ENCODE data around the gene DAB1.

Gene DAB1

DNA sequence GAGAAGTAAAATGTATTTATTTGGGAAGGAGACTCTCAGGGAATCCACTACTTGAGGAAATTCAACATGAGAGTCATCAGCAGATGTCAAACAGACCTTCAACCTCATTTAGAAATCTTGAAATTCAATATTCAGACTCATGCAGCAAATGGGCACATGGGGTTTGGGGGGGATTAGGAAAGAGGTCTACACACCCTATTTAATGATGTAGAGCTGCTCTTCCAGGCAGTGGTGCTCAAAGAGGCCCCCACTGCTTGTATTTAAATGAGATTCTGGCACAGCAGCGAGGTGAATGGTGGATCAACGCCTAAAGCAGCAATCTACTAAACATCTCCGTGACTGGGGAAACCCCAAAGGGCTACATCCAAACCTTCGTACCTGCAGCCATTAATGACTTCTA lies 244.9 kb downstream of the DAB1 start:
- no peak for DNase-seq (ENCODE audit: extremely low read depth in 1 of 2, low read depth in 1 of 2)

DNA sequence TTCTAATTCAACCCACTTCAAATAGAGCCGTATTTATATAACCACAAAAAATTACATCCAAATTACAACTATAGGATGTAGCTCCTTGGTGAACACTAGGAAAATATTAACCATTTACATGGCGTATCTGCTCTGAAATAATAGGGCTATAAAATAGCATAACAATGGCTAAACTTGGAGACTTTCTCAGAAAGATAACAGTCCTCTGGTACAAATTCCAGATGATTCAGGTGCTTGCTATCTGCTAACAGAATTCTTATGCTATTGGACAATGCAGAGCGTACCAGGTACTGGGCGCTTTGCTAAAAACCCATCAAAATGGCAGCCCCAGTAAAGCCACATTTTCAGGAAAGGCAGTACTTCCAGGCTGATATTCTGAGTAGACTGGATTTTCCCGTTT lies 248.4 kb downstream of the DAB1 start:
- DNase-seq (ENCODE audit: extremely low read depth in 1 of 2, low read depth in 1 of 2) = no peak

- no peak for DNase-seq (ENCODE audit: extremely low read depth in 1 of 2, low read depth in 1 of 2)
Measured at GRCh38 chr1:57172040-57172439, 251.8 kb downstream of the DAB1 start.

DNA sequence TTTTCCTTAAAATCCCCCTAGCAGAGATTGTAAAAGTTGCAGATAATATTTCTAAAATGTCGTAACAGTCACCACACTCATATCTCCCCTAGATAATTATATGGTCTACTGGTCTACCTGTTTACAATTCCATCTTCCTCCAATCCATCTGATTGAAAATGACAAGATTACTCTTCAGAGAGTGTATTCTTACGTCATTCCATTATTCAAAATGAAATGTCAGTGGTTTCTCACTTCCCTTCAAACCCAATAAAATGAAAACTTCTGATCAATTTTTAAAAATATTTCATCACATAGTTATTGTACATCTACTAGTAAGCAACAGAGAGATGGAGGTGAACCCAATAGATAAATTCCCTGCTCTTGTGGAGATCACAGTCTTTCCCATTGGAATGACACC lies 255.9 kb downstream of the DAB1 start:
- no peak for DNase-seq (ENCODE audit: extremely low read depth in 1 of 2, low read depth in 1 of 2)

DNA sequence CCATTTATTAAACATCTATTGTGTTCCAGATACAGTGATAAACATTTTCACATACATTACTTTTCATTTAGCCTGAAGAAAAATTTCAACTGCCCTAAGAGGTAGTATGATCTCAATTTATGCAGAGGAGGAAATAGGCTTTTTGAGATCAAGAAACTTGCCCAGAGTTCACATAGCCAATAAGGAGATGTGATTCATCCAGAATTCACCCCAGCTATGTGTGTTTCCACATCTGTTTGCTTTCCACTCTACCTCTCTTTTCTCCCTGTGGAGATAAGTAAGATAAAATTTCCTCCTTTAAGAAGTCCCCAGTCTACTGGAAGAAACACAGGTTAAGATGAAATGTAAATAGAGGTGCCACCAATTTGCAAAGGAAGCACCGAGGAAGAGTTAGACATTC lies 258.3 kb downstream of the DAB1 start:
- DNase-seq (ENCODE audit: extremely low read depth in 1 of 2, low read depth in 1 of 2) = no peak

- DNase-seq (ENCODE audit: extremely low read depth in 1 of 2, low read depth in 1 of 2) = no peak
Measured at GRCh38 chr1:57164584-57164983, 259.3 kb downstream of the DAB1 start.

DNA sequence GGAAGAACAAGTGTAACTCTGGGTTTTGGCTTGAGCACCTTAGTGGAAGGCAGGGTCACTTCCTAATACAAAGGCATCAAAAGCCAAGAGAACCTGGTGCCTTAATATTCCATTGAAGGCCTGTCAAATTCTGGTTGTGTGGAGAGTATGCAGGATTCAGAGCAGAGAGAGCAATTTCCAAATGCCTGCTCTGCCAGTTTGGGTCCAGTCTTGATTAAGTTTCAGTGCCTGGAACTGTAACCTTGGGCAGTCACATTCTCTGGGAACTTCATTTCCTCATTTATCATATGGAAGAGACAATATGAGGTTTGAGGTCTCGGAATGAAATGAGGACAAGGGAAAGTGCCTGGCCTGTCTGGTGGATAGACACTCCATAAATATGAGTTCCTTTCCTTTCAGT lies 260.1 kb downstream of the DAB1 start:
- DNase-seq (ENCODE audit: extremely low read depth in 1 of 2, low read depth in 1 of 2) = no peak

GRCh38 chr1:57163325-57163724 lies 260.5 kb downstream of the DAB1 start:
- no peak for DNase-seq (ENCODE audit: extremely low read depth in 1 of 2, low read depth in 1 of 2)

DNA sequence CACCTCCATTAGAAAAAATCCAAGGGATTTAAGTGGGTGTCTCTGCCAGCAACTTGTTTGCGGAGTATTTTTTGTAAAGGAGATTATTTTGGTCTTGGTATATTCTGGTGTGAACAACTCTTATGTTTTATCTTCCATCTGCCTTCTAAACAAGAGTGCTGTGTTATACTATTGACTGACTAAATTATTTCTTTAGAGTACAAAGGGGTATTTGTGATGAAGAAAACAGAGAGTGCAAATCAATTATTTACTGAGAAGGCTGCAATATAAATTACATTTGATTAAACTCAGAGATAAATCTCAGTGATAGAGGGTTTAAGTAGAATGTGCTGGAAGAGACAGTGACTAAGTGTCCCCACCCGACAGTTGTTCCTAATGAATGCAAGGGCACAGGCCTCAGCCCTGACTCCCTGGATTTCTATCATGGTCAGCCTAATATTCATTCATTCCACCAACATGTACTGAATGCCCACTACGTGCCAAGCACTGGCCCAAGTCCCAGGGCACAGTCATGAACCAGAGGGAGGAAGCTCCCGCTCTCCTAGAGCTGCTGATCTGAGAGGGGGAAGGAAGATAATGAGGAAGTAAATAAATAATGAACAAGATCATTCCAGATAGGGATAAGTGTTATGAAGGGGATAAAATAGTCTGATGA lies 261.1 kb downstream of the DAB1 start:
- DNase-seq (ENCODE audit: extremely low read depth in 1 of 2, low read depth in 1 of 2) = no peak

DNA sequence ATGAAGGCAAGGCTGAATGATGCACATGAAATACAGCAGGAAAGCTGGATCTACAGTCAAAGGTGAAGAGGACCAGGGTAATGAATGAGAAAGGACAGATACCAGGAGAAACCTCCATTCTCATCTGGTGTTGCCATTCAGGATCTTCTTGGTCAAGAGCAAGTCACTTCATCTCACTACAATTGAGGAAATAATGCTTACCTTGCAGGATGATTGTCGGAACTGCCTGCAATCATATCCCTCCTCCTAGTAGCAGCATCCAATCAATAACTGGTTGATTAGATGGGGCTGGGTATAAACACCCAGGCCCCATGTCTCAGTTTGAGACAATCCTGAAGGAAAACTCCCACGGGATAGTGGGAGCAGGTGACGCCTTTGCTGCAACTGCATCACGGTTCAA lies 263.3 kb downstream of the DAB1 start:
- DNase-seq (ENCODE audit: extremely low read depth in 1 of 2, low read depth in 1 of 2) = no peak

- DNase-seq (ENCODE audit: extremely low read depth in 1 of 2, low read depth in 1 of 2) = no peak
Measured at GRCh38 chr1:57158604-57158998, 265.3 kb downstream of the DAB1 start.

GRCh38 chr1:57157818-57158603 lies 265.8 kb downstream of the DAB1 start:
- no peak for DNase-seq (ENCODE audit: extremely low read depth in 1 of 2, low read depth in 1 of 2)

DNA sequence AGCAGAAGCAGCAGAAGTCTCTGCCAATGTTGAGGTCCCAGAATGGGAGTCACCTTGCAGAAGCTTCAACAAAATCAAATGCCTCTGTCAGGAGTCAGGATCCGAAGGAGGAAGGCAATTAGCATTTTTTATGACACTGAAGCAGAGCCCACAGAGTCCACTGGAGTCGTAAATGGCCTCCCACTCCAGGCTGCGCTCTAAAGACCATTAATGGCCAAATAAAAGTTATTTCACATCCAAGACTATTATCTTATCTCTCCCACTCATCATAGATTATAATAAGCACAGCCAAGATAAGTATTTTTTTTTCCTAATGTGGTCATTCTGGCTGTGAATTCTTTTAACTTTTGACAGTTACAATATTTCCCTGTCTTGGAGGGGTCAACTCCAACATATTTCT lies 267.0 kb downstream of the DAB1 start:
- DNase-seq (ENCODE audit: extremely low read depth in 1 of 2, low read depth in 1 of 2) = no peak

DNA sequence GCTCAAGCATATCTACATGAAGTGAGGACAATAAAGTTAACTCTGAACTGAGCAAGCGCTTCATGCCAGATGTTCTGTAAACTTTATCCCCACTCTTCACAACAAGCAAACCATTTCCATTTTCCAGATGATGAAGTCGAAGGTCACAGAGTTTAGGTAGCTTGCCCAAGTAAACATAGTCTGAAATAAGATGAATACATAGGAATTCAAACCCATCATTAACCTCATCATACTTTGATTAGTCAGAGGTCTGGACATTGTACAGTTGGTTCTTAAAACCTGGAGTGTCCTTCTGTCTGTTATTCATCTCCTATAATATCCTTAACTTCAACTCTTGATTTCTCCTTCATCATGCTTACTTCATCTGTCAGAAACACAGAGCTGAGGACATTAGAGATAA lies 277.8 kb downstream of the DAB1 start:
- no peak for DNase-seq (ENCODE audit: extremely low read depth in 1 of 2, low read depth in 1 of 2)

DNA sequence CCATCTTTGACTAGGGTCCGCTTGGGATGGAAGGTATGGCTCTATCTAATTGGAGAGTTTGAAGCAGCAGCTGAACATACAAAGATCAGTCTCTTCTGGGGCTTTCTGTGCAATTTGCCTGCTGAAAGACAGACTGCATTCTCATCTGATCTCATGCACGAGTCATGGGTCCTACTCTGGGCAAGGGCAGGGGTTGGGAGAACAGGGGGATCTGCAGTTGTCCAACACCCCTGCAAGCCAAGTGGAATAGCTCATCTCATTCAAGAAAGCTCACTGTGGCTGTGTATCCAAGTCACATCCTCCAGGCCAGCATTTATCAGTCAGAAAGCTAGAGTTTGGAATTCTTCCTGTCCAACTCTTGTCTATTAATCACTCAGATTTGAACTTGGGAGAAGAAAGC lies 280.9 kb downstream of the DAB1 start:
- no peak for DNase-seq (ENCODE audit: extremely low read depth in 1 of 2, low read depth in 1 of 2)

DNA sequence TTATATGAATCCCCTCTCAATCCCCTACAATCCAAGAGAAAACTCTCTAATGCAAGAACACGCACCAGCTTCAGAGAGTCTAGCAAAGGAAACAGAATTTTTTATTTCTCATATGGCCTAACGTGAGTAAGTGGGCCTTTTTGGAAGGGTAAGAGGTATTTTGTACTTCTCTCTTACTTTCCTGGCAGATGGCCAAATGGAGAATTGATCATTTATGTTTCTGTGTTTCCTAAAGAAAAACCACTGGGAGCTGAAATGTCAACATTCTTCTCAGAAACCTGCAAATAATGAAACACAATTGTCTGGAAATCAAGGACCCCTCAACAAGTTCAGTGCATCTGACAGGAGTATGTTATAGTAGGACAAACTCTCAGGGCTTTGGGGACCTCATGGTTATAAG lies 281.7 kb downstream of the DAB1 start:
- no peak for DNase-seq (ENCODE audit: extremely low read depth in 1 of 2, low read depth in 1 of 2)

DNA sequence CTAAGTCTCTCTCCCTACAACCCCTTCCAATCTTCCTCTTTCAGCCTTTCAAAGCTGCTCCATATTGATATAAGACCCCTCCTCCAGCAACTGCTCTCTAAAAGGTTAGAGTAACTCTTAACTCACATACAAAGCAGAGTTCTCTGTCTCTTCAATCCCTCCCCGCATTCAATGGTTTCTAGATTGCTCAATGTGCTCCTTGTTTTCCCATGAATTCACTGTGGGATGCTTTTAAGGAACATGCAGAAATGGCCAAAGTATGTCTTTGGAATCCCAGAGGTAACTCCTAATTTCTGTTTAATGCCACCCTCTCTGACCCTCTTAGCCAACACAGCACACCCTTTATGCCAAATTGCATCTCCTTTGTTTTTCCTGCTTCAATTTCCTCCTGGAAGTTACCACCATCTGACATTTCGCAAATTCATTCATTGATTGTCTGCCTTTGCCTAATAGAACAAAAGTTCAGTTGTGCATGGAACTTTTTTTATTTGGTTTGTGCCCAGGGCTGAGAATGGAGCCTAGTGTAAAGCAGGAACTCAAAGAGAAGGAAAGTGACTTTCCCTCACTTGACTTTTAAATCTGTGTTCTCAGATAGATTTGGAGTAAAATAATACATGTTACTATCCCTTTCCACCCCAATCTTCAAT lies 285.3 kb downstream of the DAB1 start:
- DNase-seq (ENCODE audit: extremely low read depth in 1 of 2, low read depth in 1 of 2) = no peak

- no peak for DNase-seq (ENCODE audit: extremely low read depth in 1 of 2, low read depth in 1 of 2)
Measured at GRCh38 chr1:57137980-57138379, 285.9 kb downstream of the DAB1 start.

DNA sequence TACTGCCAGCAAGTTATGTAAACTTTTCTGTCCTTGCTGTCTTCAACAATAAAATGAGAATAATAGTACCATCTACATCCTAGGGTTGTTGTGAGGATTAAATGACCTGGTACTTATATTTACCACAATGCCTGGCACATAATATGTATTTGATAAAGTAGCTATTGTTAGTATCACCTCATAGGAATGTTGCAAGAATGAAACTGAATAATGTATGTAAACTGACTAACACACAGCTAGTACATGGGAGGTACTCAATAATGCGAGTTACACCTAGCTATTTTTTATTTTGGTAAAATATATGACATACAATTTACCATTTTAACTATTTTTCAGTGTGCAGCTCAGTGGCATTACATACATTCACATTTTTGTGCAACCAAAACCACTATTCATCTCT lies 289.1 kb downstream of the DAB1 start:
- no peak for DNase-seq (ENCODE audit: extremely low read depth in 1 of 2, low read depth in 1 of 2)

- DNase-seq (ENCODE audit: extremely low read depth in 1 of 2, low read depth in 1 of 2) = no peak
Measured at GRCh38 chr1:57133686-57134085, 290.2 kb downstream of the DAB1 start.

- DNase-seq (ENCODE audit: extremely low read depth in 1 of 2, low read depth in 1 of 2) = no peak
Measured at GRCh38 chr1:57132993-57133622, 290.8 kb downstream of the DAB1 start.

Measured in stimulated activated CD8-positive, alpha-beta memory T cell treated with anti-CD3 and anti-CD28 coated beads, Interleukin-7, amount 100 ng/mL, for 48 hours (primary cell).